ES-I3 (cell line): ENCODE results near the gene OVCA2.
"Not testable (repeated sequence)": the region's sequence is repeated elsewhere in the genome, so short reads cannot be mapped to it uniquely, and the experiment has no call there.

ENCODE experiments used
- H3K36me3 ChIP-seq: 2 replicates; pipeline ENCODE4 v1.6.1; 2013; ENCODE audit warnings: mild to moderate bottlenecking, low read length, control low read depth, moderate library complexity; ENCODE audit not compliant: insufficient read depth
- H3K4me1 ChIP-seq: 2 replicates; pipeline ENCODE4 v1.6.1; 2013; ENCODE audit warnings: mild to moderate bottlenecking, control low read depth, low read length; ENCODE audit not compliant: insufficient read depth
- H3K9ac ChIP-seq: 2 replicates; pipeline ENCODE4 v1.6.1; 2013; ENCODE audit warnings: low read depth, mild to moderate bottlenecking, low read length, moderate library complexity
- H3K9me3 ChIP-seq: 2 replicates; pipeline ENCODE4 v1.6.1; 2013; ENCODE audit warnings: mild to moderate bottlenecking, low read length, moderate library complexity; ENCODE audit not compliant: control insufficient read depth, insufficient read depth

Gene OVCA2

DNA sequence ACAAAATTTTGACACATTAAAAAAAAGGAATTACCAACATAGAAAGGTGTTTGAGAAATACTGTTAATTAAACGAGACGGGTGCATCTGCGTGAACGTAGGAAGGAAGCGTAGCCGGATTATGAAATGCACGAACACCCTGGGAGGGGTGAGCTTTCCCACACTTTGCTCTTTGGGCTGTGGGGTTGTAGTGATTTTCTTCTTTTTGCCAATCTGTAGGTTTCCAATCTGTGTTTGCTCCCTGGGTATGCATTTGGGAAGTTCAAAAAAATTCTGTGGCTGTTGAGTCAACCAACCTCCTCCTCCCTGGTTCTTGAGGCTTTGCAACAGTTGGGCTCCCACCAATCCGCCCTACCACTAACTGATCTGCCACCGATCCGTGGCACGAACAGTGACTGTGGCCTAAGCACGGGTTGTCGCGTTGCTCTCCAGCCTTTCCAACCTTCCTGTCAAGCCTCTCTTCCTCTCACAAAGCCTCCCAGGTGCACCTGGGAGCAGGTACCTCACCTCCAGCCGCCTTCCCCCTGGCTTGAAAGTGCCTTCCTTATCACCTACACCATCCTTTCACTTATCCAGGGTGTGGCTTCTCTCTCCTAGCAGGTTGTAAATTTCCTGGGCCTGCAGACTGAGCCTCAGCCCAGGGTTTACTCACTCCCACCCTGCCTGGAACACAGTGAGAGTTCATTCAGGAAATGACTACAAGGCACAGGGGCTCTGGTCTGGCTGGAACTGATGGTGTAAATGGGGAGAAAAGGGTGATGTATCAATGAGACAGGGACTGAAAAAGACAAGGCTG, 33.3 kb upstream of the OVCA2 start:
- H3K9ac ChIP-seq, result no peak overlapping the region
- H3K36me3 ChIP-seq, result no peaks in the 10 kb centered on the region
- H3K9me3 ChIP-seq, result no peaks in the 10 kb centered on the region
- peaks cover 4% of the 10 kb centered on the region; the same call in 1 of the 2 replicates for H3K4me1 ChIP-seq

DNA sequence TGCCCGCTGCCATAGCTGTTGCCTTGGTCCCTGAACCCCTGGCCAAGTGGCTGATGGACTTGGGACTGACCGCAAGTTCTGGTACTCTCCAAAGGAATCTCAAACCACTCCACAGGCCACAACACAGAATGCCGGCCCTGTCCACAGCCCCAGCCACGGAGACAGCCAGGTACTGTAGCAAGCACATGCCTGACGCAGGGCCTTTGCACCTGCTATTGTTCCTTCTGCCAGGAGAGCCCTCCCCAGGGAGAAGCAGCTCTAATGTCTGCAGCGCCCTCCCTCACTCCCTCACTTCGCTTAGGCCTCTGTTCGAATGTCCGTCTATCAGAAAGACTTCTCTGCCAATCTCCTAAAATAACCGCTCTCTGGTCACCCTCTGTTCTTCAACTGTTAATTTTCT, 32.1 kb upstream of the OVCA2 start:
- Histone ChIP-seq H3K36me3 (no peaks in the 10 kb centered on the region), H3K9me3 (no peaks in the 10 kb centered on the region), H3K4me1 (peaks cover 4% of the 10 kb centered on the region; the same call in 1 of the 2 replicates), H3K9ac (no peak overlapping the region)

DNA sequence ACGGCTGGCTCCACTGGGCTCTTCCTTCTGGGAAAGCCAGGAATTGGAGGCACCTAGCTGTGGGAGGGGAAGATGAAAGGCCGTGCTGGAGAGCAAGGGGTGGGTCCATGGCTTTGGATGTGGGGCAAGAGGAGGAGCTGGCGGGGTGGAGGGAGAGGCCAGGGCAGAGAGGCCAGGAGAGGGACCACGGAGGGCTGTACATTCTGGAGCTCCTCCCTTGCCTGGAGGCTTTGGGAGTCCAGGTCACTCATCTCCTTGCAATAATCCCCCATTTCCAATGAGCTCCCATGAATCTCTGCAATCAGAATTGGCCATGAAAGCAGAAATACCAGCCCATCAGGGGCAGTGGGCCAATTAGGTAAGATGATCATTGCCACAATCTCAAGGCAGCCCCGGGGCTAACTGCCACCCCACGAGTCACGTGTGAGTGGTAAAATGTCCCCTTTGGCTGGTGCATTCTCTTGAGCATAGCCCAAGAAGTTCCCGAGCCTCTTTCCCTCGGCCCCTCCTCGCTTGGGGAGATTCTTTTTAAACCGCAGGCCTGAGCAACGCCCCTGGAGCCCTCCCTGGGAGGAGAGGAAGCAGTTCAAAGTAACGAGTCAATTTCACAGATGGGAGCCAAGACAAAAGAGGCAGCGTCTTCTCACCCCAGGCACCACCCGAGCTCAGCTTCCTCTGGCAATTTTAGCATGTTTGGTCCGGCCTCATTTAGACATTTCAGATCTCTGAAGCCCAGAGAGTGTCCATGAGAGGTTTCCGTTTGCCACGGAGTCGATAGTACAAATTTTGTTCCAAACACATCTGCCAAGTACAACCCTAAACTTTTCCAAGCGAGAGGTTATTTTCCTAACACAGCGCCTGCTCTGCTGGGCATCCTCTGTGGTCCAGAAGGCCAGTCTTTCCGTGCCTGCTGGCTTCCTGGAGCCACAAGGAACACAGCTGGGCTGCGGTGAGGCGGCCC, 30.1 kb upstream of the OVCA2 start:
- Histone ChIP-seq H3K9ac (no peak overlapping the region), H3K9me3 (no peaks in the 10 kb centered on the region), H3K36me3 (no peaks in the 10 kb centered on the region), H3K4me1 (peaks cover 4% of the 10 kb centered on the region; the same call in 1 of the 2 replicates)

DNA sequence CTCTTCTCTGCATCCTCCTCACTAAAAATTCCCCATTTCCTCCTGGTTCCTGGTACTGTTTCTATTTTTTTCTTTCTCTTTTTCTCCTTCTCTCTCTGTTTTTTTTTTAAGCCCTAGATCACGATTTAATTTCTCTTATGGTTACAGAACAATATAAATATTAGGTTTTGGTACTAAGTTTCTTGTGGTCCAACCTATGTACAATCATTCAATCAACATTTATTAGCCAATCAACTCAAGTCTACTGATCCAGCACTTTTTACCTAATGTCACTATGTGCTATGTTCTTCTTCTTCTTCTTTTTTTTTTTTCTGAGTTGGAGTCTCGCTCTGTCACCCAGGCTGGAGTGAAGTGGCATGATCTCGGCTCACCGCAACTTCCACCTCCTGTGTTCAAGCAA, 29.3 kb upstream of the OVCA2 start:
- Histone ChIP-seq H3K36me3 (no peaks in the 10 kb centered on the region), H3K9ac (no peak overlapping the region), H3K9me3 (no peaks in the 10 kb centered on the region), H3K4me1 (peaks cover 4% of the 10 kb centered on the region; the same call in 1 of the 2 replicates)

DNA sequence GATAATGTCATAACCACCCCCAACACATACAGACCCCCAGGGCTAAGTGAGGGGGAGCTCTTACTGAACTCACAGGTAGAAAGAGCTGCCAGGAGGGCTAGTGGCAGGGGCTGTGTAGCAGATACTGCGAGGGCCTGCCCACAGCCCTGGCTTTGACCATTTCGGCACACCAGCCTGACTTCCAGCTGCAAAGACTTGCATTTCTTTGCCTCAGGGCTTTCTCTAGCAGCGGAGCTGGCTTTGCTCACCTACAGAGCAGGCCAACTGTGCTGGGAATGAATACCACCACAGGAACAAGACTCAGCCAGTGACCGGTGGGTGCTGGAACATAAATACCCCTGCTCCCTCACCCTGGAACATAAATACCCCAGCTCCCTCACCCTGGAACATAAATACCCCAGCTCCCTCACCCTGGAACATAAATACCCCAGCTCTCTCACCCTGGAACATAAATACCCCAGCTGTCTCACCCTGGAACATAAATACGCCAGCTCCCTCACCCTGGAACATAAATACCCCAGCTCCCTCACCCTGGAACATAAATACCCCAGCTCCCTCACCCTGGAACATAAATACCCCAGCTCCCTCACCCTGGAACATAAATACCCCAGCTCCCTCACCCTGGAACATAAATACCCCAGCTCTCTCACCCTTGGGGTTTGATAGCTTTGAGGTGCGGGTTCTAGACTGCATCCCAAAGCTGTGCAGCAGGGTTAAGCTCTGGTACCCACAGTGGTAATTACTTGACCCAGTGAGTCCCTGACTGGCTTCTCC, 28.4 kb upstream of the OVCA2 start:
- not testable (repeated sequence) for H3K9ac ChIP-seq, H3K36me3 ChIP-seq, H3K4me1 ChIP-seq, H3K9me3 ChIP-seq

DNA sequence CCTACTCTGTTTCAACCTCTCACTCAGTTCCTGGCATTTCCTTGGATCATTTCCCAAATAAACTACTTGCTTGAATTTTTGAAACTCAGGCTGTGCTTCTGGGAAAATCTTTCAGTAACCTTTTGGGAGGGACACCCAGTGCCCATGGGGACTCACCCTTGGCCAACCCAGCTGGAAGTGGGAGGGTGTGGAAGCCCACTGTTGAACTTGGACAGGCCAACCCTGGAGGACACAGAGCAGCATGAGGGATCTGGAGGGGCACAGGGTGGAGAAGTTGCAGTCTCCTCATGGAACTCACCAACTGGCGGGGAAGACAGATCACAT, 27.9 kb upstream of the OVCA2 start:
- Histone ChIP-seq H3K4me1 (peaks cover 4% of the 10 kb centered on the region; the same call in 1 of the 2 replicates), H3K36me3 (no peaks in the 10 kb centered on the region), H3K9me3 (no peaks in the 10 kb centered on the region), H3K9ac (no peak overlapping the region)

DNA sequence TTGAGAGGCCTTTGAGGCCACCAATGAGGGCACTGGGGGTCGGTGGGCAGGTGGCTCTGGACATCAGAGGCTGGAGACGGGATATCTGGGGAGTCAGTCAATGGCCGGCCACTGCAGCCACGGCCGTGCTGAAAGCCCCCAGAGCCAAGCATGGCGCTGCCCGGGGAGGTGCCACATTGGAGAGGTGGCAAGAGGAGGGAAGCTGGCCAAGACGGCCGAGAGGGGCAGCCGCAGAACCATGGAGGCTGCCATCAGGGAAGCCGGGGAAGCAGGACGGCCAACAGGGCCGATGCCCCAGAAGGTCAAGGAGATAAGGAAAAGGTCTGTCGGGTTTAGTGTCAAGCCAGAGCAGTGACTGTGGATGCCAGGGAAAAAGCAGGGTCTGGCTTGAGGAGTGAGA, 26.5 kb upstream of the OVCA2 start:
- Histone ChIP-seq H3K9ac (no peak overlapping the region), H3K9me3 (no peaks in the 10 kb centered on the region), H3K4me1 (peaks cover 4% of the 10 kb centered on the region; the same call in 1 of the 2 replicates), H3K36me3 (no peaks in the 10 kb centered on the region)

DNA sequence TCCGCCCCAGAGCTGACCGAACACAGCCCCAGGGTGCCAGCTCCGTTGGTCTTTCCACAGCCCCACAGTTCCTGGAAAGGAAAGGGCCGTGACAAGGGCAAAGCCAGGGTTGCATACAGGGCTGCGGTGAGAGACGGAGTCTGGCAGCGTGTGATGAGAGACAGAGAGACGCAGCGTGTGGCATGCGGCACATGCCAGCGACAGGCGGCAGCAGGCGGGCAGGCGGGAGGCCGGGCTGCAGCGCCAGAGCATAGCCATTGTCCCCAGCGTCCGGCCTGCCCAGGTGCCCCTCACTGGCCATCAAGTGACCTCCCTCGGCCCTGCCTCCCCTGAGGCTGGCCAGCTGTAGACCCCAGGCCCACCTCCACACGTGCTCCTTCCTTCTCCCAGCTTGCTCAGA, 25.3 kb upstream of the OVCA2 start:
- H3K9ac ChIP-seq, result no peak overlapping the region
- H3K9me3 ChIP-seq, result no peaks in the 10 kb centered on the region
- no peaks in the 10 kb centered on the region for H3K36me3 ChIP-seq
- peaks cover under 1% of the 10 kb centered on the region; the same call in 1 of the 2 replicates for H3K4me1 ChIP-seq

DNA sequence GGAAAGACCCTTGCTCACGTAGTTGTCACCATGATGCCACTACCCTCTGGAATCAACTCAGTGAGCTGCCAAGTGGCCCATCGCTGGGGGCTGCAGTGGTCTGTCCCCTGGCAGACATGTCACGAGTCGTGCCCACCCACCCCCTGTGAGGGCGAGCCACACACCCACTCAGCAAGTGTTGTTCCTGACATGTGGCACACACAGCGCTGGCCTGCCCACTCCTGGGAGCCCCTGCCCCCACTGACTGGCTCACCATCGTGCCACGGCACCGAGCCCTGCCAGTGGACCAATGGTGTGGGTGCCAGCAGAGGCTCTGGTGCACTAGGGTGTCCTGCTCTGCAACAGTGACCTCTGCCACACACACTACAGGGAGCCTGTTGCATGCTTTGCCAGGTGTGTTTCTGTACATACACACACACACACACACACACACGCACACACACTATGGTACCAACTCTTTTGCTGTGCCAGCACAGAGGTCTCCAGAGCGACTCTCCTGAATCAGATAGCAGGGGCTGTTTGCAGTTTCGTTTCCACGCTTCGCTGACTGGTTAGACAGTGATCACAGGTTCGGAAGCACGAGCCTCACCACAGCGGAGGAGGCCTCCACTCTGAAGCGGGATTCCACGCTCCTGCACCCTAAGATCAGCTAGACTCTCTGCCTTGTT, 24.4 kb upstream of the OVCA2 start:
- no peaks in the 10 kb centered on the region for H3K9me3 ChIP-seq
- H3K4me1 ChIP-seq, result no peaks in the 10 kb centered on the region
- H3K36me3 ChIP-seq, result no peaks in the 10 kb centered on the region
- H3K9ac ChIP-seq, result no peak overlapping the region

DNA sequence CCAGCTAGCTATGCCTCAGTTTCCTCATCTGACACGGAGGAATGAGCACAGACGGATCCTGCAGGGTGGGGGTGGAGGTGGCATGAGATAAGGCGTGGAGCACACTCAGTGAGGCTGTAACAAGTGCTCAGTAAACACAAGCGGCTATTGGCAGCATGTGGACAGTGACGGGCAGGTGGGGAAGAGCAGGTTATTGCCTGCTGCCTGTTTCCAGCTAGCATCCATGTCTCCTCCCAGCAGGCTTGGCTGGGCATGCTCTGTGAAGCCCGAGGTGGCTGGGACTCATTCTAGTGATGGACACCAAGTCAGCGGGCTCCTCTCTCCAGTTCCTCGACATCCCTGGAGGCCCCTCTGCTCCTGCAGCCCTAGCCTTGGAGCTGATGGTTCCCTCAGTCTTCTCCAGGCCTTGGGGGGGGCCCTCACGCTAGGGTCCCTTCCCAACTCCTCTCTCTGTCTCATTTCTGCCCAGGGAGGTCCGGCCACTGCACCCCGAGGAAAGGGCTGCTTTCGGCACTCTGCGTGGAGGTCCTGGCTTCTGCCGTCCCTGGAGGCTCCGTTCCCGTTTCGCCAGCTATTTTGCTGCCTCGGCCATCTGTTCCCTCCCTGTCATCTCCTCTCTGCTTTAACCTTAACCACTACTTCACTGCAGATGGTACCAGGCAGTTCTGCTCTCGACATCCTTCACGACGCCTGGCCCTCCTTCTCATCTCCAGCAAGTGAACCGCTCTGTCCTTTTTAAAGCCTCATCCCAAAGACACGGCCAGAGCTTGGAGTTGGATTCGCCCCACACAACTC, 22.9 kb upstream of the OVCA2 start:
- Histone ChIP-seq H3K36me3 (no peaks in the 10 kb centered on the region), H3K4me1 (peaks cover 5% of the 10 kb centered on the region; the same call in 1 of the 2 replicates), H3K9ac (no peak overlapping the region), H3K9me3 (no peaks in the 10 kb centered on the region)

DNA sequence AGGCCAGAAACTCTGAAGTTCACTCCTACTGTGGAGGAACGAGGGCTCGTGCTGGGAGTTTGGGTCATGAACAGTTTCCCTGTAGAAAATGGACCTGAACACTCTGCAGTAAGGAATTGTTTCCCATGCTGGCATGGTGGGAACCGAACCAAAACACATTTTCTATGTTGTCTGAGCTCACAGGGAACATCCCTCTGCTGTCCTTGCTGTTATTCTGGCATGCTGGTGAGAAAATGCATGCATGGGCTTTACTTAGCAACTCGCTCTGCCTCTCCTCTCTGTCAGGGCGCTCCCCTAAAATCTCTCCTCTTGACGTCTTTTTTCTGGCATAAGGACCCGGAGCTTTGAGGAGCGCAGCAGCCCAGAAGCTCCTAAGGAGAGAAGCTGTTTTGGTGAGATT, 22.1 kb upstream of the OVCA2 start:
- H3K4me1 ChIP-seq, result peaks cover 5% of the 10 kb centered on the region; the same call in 1 of the 2 replicates

DNA sequence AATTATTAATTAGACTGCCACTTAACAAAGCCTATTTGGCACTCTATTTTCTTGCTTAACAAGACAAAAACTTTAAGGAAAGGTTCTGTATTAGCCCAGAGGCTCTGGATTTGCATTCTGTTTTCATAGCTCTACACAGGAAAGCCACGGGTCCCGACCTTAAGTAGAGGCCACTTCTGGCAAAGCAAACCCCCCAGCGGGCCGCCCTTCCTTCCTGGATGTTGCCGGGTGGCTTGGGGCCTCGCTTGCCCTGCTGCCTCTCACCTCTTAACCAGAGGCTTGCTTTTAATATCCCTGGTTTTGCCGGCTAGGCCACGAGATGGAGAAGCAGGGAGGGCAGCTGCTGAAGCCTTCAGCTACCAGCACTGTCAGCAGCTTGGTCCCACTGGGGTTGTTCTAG, 21.1 kb upstream of the OVCA2 start:
- H3K9ac ChIP-seq, result no peak overlapping the region
- no peaks in the 10 kb centered on the region for H3K9me3 ChIP-seq
- H3K4me1 ChIP-seq, result peaks cover 5% of the 10 kb centered on the region; the same call in 1 of the 2 replicates
- no peaks in the 10 kb centered on the region for H3K36me3 ChIP-seq

More for the DNA sequence above, 22.1 kb upstream of the OVCA2 start:
- Histone ChIP-seq H3K9ac (no peak overlapping the region), H3K9me3 (no peaks in the 10 kb centered on the region), H3K36me3 (no peaks in the 10 kb centered on the region)

DNA sequence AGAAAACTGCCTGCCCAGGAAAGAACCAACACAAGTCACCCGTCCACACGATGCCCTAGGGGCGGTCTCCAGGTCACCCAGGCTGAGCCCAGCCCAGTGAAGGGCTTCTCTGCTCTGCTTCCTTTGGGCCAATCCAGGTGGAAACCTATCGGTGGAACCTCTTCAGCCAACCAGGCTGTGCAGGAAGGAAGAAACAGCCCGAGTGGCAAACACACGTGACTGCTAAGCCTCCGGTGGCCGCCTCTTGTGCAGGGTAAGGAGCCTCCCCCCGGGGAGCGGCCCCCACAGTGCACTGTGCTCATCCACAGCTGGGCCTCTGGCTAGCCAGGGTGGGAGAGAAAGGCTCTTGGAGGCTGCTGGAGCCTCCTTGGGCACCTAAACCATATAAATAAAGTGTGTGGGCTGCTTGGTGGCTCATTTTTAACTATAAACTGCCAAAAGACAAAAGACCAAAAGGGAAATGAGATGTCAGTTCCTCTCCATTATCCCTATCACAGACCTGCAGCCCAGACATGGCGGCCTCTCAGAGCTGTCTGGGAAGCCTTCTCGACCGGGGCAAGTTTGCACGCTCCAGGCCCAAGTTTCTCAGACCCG, 19.1 kb upstream of the OVCA2 start:
- Histone ChIP-seq H3K9ac (no peak overlapping the region), H3K4me1 (peaks cover 5% of the 10 kb centered on the region; the same call in 1 of the 2 replicates), H3K9me3 (no peaks in the 10 kb centered on the region), H3K36me3 (no peaks in the 10 kb centered on the region)
